ENCODE data around the gene GLTP.
"Not testable (repeated sequence)": the region's sequence is repeated elsewhere in the genome, so short reads cannot be mapped to it uniquely, and the experiment has no call there.

Gene GLTP, protein sequence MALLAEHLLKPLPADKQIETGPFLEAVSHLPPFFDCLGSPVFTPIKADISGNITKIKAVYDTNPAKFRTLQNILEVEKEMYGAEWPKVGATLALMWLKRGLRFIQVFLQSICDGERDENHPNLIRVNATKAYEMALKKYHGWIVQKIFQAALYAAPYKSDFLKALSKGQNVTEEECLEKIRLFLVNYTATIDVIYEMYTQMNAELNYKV

DNA sequence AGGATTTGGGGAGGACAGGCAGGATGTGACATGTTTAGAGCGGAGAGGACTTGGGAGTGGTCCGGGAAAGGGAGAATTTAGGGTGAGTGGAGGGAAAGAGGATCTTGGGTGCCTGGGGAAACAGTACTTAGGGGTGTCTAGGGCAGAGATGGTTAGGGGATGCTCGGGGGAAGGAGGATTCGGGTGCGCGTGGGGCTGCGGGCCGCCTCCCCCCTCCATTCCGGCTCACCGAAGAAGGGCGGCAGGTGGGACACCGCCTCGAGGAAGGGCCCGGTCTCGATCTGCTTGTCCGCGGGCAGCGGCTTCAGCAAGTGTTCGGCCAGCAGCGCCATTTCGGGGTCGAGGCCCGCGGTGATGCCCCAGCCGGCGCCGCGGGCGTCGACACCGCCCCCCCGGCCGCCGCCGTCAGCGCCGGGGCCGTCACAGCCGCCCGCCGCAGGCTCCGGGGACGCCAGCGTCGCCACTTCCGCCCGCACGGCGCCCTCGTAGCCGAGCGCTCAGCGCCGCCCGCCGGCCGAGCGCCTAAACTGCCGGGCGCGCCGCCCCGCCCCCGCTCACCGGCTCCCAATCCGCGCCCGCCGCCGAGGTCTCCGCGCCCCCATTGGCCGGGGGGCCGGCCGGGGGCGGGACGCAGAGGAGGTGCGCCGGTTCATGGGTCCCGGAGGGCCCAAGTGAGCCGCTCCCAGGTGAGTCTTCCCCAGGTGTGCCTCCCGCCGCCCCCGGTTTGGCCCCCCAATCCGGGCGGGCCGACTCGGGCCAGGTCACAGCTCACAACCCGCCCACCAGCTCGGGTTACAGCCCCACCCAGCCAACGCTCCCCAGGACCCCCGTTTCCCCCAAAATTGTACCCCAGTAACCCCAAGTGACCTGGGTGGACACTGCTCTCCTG lies at the start of gene GLTP:
Gene GLTP, minus strand, starts transcription at position 499 of the 889 bp plus-strand sequence. Its CDS starts 167 bp downstream, at position 332.
- peak; percentile 91 for DNase-seq (ENCODE audit: low read depth)

GRCh38 chr12:109929326-109929725 lies 49.0 kb upstream of the GLTP start:
- not testable (repeated sequence) for DNase-seq (ENCODE audit: low read depth)

DNA sequence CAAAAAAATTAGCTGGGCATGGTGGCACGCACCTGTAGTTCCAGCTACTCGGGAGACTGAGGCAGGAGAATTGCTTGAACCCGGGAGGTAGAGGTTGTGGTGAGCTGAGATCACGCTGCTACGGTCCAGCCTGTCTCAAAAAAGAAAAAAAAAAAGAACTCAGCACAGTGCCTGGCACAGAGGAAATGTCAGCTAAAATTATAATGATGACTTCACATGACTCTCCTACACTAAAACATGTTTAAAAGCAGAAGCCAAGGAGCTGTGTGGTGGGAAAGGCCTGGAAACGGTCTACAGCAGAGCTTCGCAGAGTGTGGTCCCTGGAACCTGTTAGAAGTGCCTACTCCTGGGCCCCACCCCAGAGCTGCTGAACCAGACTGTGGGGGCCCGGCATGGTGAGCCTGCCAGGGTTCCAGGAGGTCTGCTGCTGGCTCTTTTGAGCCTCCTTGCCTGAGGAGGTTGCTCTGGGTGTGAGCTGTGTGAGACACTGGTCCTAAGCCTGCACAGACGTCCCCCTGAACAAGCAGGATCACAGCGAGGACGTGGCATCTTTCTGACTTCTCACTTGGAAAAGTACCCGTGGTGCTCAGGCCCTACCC lies 47.8 kb upstream of the GLTP start:
- no peak for DNase-seq (ENCODE audit: low read depth)

GRCh38 chr12:109927622-109928021 lies 47.3 kb upstream of the GLTP start:
- peak; percentile 19 for DNase-seq (ENCODE audit: low read depth)

- no peak for DNase-seq (ENCODE audit: low read depth)
Observed at GRCh38 chr12:109926488-109927210, 46.3 kb upstream of the GLTP start.

- DNase-seq (ENCODE audit: low read depth) = no peak
Observed at GRCh38 chr12:109926016-109926415, 45.7 kb upstream of the GLTP start.

DNA sequence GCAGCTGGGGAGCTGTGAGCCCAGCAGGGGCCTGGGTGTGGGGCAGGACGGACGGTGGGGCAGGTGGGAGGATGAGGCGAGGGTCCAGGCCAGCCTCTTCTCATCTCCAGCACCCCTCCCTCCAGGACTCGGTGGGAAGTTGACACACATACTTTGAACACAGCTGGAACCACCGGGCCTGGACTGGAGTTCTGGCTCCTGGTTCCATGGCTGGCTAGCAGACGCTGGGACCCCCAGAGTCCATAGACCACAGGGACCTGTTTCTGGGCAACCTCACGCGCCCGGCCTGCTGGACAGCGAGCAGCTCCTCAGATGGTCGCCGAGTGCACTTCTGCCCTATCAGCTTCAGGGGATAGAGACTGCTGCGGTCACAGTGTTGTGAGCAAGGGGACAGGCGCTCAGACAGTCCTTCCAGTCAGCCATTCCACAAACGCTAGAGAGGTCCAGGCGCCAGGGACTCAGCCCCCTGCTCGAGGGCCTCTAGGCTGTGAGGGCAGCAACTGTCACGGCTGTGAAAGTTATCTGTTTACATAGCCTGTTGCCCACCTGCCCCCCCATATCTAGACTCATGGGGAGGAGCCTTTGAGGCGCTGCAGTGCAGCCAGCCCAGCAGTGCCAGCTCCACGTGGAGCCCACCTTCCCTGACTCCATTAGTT lies 45.0 kb upstream of the GLTP start:
- DNase-seq (ENCODE audit: low read depth) = no peak

DNA sequence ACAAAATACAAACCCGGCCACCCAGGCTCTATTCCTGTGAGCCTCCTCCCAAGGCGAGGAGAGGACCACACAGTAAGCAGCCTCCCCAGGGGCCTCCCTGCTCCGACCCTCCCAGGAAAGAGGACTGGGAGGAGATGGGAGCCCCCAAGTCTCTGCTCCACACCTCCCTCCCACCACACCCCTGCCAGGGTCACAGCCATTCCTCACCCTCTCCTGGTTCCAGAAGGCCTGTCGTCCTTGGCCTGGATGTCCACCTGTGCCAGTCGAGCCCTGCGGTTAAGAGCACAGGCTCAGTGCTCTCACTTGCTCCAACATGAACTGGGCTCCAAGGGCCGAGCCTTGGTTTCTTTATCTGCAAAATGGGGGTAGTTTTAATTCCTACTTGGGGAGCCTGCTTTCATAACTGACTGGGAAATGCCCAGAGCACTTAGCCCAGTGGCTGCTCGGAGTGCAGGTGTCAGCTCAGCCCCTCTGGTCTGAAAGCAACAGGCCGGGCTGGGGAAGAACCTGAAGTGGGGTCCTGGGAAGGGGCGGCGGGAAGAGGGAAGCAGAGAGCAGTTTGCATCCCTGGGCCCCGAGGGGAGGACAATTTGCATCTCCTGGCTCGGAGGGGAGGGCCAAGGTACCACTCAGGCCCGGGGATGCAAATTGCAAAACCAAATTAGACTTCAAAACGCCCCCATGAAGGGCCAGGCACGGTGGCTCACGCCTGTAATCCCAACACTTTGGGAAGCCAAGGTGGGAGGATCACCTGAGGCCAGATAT lies 43.3 kb upstream of the GLTP start:
- DNase-seq (ENCODE audit: low read depth) = no peak

- no peak for DNase-seq (ENCODE audit: low read depth)
Observed at GRCh38 chr12:109923038-109923437, 42.7 kb upstream of the GLTP start.

DNA sequence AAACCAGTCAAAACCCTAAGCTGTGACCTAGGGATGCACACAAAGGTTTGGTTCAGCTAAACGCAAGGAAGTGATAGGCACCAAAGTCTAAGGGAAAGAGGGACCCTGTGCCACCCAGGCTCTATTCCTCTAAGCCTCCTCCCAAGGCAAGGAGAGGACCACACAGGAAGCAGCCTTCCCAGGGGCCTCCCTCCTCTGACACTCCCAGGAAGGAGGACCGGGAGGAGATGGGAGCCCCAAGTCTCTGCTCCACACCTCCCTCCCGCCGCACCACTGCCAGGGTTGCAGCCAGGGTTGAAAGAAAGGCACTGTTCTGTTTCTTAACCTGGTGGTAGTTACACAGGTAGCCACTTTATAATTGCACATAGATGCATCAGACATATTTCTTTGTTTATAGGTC lies 41.6 kb upstream of the GLTP start:
- DNase-seq (ENCODE audit: low read depth) = no peak

DNA sequence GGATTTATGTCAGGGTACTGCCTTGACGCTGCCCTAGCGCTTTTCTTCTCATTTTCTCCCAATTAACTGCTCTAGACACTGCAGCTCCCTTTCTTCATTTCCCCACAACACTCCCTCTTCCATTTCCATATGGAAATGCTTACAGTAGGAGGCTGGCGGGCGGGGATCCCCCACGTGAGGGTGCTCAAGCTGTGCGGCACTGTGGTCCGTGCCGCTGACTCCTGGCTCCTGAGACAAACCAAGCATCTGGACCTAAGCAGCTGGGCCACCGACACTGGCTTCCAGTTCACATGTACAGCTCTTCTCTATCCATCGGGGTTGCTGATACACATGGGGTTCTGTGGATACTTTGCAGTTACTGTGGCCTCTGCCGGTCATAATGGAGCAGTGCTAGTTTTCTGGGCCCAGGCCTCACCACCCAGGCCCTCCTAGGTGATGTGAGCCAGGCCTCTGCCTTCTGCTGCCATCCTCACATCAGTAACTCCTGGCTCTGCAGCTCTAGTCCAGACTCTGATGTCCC lies 40.0 kb upstream of the GLTP start:
- no peak for DNase-seq (ENCODE audit: low read depth)

DNA sequence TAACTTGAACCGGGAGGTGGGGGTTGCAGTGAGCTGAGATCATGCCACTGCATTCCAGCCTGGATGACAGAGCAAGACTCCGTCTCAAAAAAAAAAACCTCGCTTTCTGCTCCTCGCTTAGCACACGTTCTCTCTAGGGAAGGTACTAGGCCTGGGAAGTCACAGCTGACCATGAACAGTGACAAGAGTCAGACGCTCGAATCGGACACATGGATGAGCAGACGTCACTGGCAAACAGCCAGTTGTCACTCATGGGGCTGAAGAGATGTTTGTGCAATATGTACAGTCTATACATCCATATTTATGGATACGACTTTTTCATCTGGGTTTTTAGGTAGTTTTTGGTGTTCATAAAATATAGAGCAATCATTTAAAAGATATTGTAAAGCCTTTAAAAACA lies 39.1 kb upstream of the GLTP start:
- no peak for DNase-seq (ENCODE audit: low read depth)

GRCh38 chr12:109916045-109916444 lies 35.7 kb upstream of the GLTP start:
- DNase-seq (ENCODE audit: low read depth) = no peak

DNA sequence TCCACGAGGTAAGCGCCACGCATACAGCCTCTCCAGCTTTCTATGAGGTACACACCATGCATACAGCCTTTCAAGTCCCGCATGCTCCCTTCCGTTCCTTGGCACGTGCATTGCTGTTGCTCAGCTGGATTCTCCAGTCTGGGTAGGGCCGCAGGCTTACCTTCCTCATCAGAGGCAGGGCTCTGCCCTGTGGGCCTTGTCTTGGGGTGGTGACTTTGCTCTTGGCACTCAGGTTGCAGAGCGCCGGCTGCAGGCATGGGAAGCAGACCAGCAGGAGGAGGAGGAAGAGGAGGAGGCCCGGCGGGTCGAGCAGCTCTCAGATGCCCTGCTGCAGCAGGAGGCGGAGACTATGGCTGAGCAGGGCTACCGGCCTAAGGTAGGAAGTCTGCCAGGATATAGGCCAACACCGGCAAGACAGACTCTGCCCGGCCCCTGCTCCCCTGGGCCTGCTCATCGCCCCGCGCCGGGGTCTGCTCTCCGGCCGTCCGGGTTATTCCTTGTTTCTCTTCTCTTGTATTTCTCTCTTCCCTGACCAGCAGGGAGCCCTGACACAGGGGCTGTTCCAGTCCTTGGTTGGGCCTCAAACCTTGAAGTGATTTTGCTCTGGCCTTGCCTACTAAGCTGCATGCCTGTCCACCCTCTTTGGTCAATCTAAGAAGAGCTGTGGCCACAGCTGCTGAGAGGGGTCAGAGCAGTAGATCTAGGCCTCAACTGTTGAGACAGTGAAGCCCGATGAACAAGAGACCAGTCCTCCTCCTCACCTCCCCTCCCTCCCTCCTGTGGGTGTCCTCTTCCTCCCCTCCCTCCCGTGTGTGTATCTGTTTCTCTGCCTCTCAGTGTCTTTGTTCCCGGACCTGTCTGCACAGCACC lies 35.1 kb upstream of the GLTP start:
- DNase-seq (ENCODE audit: low read depth) = no peak

GRCh38 chr12:109914461-109914860 lies 34.1 kb upstream of the GLTP start:
- DNase-seq (ENCODE audit: low read depth) = no peak

- DNase-seq (ENCODE audit: low read depth) = no peak
Observed at GRCh38 chr12:109912855-109913321, 32.5 kb upstream of the GLTP start.

- DNase-seq (ENCODE audit: low read depth) = no peak
Observed at GRCh38 chr12:109910969-109911348, 30.6 kb upstream of the GLTP start.

- DNase-seq (ENCODE audit: low read depth) = no peak
Observed at GRCh38 chr12:109910254-109910968, 30.1 kb upstream of the GLTP start.

DNA sequence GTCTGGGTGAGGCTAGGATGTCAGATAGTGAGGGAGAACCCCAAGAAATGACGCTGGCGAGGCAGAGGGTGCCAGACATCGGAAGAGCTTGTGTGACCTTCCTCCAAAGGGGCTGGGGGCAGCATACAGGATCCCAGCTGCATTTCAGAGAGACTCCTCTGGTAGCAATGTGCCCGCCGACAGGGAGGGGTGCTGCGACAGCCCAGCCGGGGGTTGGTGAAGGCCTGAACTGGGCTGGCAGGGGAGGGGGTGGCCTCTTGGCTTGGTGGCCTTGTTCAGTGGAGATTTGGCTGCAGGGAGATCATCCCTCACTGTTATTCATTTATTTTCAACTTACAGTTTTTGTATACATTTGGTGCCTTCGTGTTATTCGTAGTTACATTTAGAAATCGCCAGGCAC lies 25.0 kb upstream of the GLTP start:
- DNase-seq (ENCODE audit: low read depth) = no peak

All from activated T-helper 1 cell treated with Interleukin-2 at 50 U/mL for 16 hours (primary cell).